ENCODE data around the gene RSPRY1. TPM values are rescaled to one million over a fixed set of nuclear protein-coding genes. Genes with fewer than 3 reads are reported as not detected.

Gene RSPRY1
- total RNA-seq, 1 donor from 2014 or later = 63.7 TPM

GRCh38 chr16:57149391-57149790 is 36.7 kb upstream of the RSPRY1 start:
- Mint-ChIP-seq H3K27ac (no peak overlapping the region), H3K36me3 (ENCODE audit: insufficient read depth) (peaks cover 18% of the 10 kb centered on the region), H3K4me1 (ENCODE audit: low read depth) (peaks cover 3% of the 10 kb centered on the region), H3K9me3 (ENCODE audit: low read depth) (no peaks in the 10 kb centered on the region), H3K4me3 (ENCODE audit: low read depth) (no peak overlapping the region), H3K27me3 (no peaks in the 10 kb centered on the region)
- DNase-seq (ENCODE audit: low spot score, unreplicated experiment) = no peak
- no peak for TF ChIP-seq CTCF (IDR thresholded peaks at IDR 0.05; ENCODE audit: unreplicated experiment)

GRCh38 chr16:57150682-57151330 is 35.3 kb upstream of the RSPRY1 start:
- Mint-ChIP-seq H3K36me3 (ENCODE audit: insufficient read depth) (peaks cover 20% of the 10 kb centered on the region), H3K9me3 (ENCODE audit: low read depth) (no peaks in the 10 kb centered on the region), H3K27me3 (no peaks in the 10 kb centered on the region), H3K4me1 (ENCODE audit: low read depth) (peaks cover 2% of the 10 kb centered on the region), H3K4me3 (ENCODE audit: low read depth) (no peak overlapping the region), H3K27ac (no peak overlapping the region)
- TF ChIP-seq CTCF (IDR thresholded peaks at IDR 0.05; ENCODE audit: unreplicated experiment) = no peak
- DNase-seq (ENCODE audit: low spot score, unreplicated experiment) = no peak

- DNase-seq (ENCODE audit: low spot score, unreplicated experiment) = no peak
- no peak overlapping the region for H3K27ac Mint-ChIP-seq
- no peaks in the 10 kb centered on the region for H3K9me3 Mint-ChIP-seq (ENCODE audit: low read depth)
Measured at GRCh38 chr16:57151369-57151768, 34.8 kb upstream of the RSPRY1 start.

GRCh38 chr16:57152096-57153093 is 33.7 kb upstream of the RSPRY1 start:
- H3K27me3 Mint-ChIP-seq = no peaks in the 10 kb centered on the region

More at GRCh38 chr16:57151369-57151768, 34.8 kb upstream of the RSPRY1 start:
- TF ChIP-seq CTCF (IDR thresholded peaks at IDR 0.05; ENCODE audit: unreplicated experiment) = no peak
- peaks cover 7% of the 10 kb centered on the region for H3K4me1 Mint-ChIP-seq (ENCODE audit: low read depth)
- no peaks in the 10 kb centered on the region for H3K27me3 Mint-ChIP-seq
- H3K36me3 Mint-ChIP-seq (ENCODE audit: insufficient read depth) = peaks cover 22% of the 10 kb centered on the region
- H3K4me3 Mint-ChIP-seq (ENCODE audit: low read depth) = no peak overlapping the region

More at GRCh38 chr16:57152096-57153093, 33.7 kb upstream of the RSPRY1 start:
- Mint-ChIP-seq H3K4me3 (ENCODE audit: low read depth) (no peak overlapping the region), H3K9me3 (ENCODE audit: low read depth) (no peaks in the 10 kb centered on the region), H3K27ac (no peak overlapping the region), H3K36me3 (ENCODE audit: insufficient read depth) (peaks cover 28% of the 10 kb centered on the region), H3K4me1 (ENCODE audit: low read depth) (peaks cover 11% of the 10 kb centered on the region)
- DNase-seq (ENCODE audit: low spot score, unreplicated experiment) = no peak
- TF ChIP-seq CTCF (IDR thresholded peaks at IDR 0.05; ENCODE audit: unreplicated experiment) = no peak
